Neuronal stem cell (in vitro differentiated cells): Measurements from ENCODE around the gene CEP131.
A peak's percentile ranks its signal among the peaks of the same experiment; 100 is the strongest.

Experiments used
- DNase-seq: peaks from one replicate; pipeline ENCODE4 v3.0.0-alpha.2; 2013; ENCODE audit warnings: low spot score
- H2AFZ ChIP-seq: one replicate; pipeline ENCODE4 v1.6.1; 2013; ENCODE audit warnings: mild to moderate bottlenecking, low read length, inconsistent platforms
- H2AK5ac ChIP-seq: 2 replicates; pipeline ENCODE4 v1.6.1; 2013; ENCODE audit warnings: low read depth, mild to moderate bottlenecking, inconsistent platforms, low read length, moderate library complexity, mixed read lengths
- H2BK120ac ChIP-seq: 2 replicates; pipeline ENCODE4 v1.6.1; 2013; ENCODE audit warnings: low read depth, mild to moderate bottlenecking, inconsistent platforms, low read length, moderate library complexity, mixed read lengths
- H2BK12ac ChIP-seq: one replicate; pipeline ENCODE4 v1.6.1; 2013; ENCODE audit warnings: low read length, inconsistent platforms
- H2BK15ac ChIP-seq: 2 replicates; pipeline ENCODE4 v1.6.1; 2013; ENCODE audit warnings: mild to moderate bottlenecking, low read length, inconsistent platforms, mixed read lengths
- H2BK5ac ChIP-seq: one replicate; pipeline ENCODE4 v1.6.1; 2013; ENCODE audit warnings: inconsistent platforms, mild to moderate bottlenecking, low read length, moderate library complexity
- H3K14ac ChIP-seq: one replicate; pipeline ENCODE4 v1.6.1; 2013; ENCODE audit warnings: low read length, inconsistent platforms
- H3K18ac ChIP-seq: 2 replicates; pipeline ENCODE4 v1.6.1; 2013; ENCODE audit warnings: low read length, inconsistent platforms
- H3K23ac ChIP-seq: 2 replicates; pipeline ENCODE4 v1.6.1; 2013; ENCODE audit warnings: low read depth, mild to moderate bottlenecking, mixed read lengths, low read length, inconsistent platforms; ENCODE audit not compliant: poor library complexity
- H3K27ac ChIP-seq: replicated peaks from 3 replicates; pipeline ENCODE4 v1.5.1; 2013; ENCODE audit warnings: low read length, inconsistent platforms
- H3K27me3 ChIP-seq, 3 experiments: 2 replicates each; pipeline ENCODE4 v1.6.1; 2013; ENCODE audit warnings: low read length in 3 of 3, mild to moderate bottlenecking in 2 of 3, inconsistent platforms in 1 of 3, low read depth in 1 of 3, mixed read lengths in 1 of 3, moderate library complexity in 1 of 3; ENCODE audit not compliant: control insufficient read depth in 3 of 3, insufficient read depth in 3 of 3
- H3K36me3 ChIP-seq, 2 donors: replicated peaks in 1 of 2; 2 replicates each; pipeline ENCODE4 v1.6.1; 2013; ENCODE audit warnings: low read length in 2 of 2; ENCODE audit not compliant: control insufficient read depth in 2 of 2, insufficient read depth in 2 of 2
- H3K4ac ChIP-seq: 2 replicates; pipeline ENCODE4 v1.6.1; 2013; ENCODE audit warnings: inconsistent platforms, mild to moderate bottlenecking, low read length, moderate library complexity
- H3K4me1 ChIP-seq, 2 donors: 1 replicate in 1 of 2; 2 replicates in 1 of 2; pipeline ENCODE4 v1.6.1; 2013; ENCODE audit warnings: low read length in 2 of 2, low read depth in 1 of 2; ENCODE audit not compliant: control insufficient read depth in 2 of 2, insufficient read depth in 1 of 2
- H3K4me2 ChIP-seq: one replicate; pipeline ENCODE4 v1.6.1; 2013; ENCODE audit warnings: mild to moderate bottlenecking, low read length, inconsistent platforms; ENCODE audit not compliant: insufficient read depth, poor library complexity, severe bottlenecking
- H3K4me3 ChIP-seq, 2 donors: 2 replicates each; pipeline ENCODE4 v1.5.1; 2013; ENCODE audit warnings: low read length in 2 of 2, mild to moderate bottlenecking in 2 of 2, inconsistent platforms in 1 of 2, moderate library complexity in 1 of 2
- H3K79me1 ChIP-seq: one replicate; pipeline ENCODE4 v1.6.1; 2013; ENCODE audit warnings: low read depth, mild to moderate bottlenecking, inconsistent platforms, low read length, moderate library complexity
- H3K9ac ChIP-seq: one replicate; pipeline ENCODE4 v1.6.1; 2013; ENCODE audit warnings: mild to moderate bottlenecking, low read depth, low read length, inconsistent platforms; ENCODE audit not compliant: poor library complexity
- H3K9me3 ChIP-seq, 2 donors: replicated peaks in 1 of 2; 2 replicates each; pipeline versions ENCODE3 to v1.6.1; 2013; ENCODE audit warnings: low read length in 2 of 2, mild to moderate bottlenecking in 2 of 2, inconsistent platforms in 1 of 2, low read depth in 1 of 2, mixed read lengths in 1 of 2, moderate library complexity in 1 of 2; ENCODE audit not compliant: control insufficient read depth in 2 of 2, insufficient read depth in 1 of 2
- H4K8ac ChIP-seq: one replicate; pipeline ENCODE4 v1.6.1; 2013; ENCODE audit warnings: low read depth, mild to moderate bottlenecking, inconsistent platforms, low read length, moderate library complexity
- H4K91ac ChIP-seq: one replicate; pipeline ENCODE4 v1.6.1; 2013; ENCODE audit warnings: low read length, low read depth, mild to moderate bottlenecking, inconsistent platforms; ENCODE audit not compliant: poor library complexity
- WGBS, 2 donors: extraction: QIAGEN DNeasy Blood & Tissue Kit; methylation state at CpG; one replicate each; pipeline ENCODE4 v1.1.7; 2013; ENCODE audit warnings: missing lambda C conversion rate in 2 of 2, mixed read lengths in 1 of 2; ENCODE audit not compliant: insufficient read length in 2 of 2, insufficient replicate concordance in 1 of 2; ENCODE audit errors: extremely low coverage in 2 of 2; 5-methylcytosine and 5-hydroxymethylcytosine counted together

The CEP131 gene

GRCh38 chr17:81202318-81202717, 20.4 kb downstream of the CEP131 start:
- H3K36me3 ChIP-seq, result peaks cover 31 to 74% of the 10 kb centered on the region in 2 donors
- no CpG with 5 or more reads among the region's 10 CpGs for whole genome bisulfite sequencing, 2 donors

GRCh38 chr17:81200695-81201580, 21.8 kb downstream of the CEP131 start:
- Histone ChIP-seq H3K79me1 (peaks cover 3% of the 10 kb centered on the region), H3K36me3 (peaks cover 32 to 80% of the 10 kb centered on the region in 2 donors), H3K4me2 (no peak overlapping the region), H2BK12ac (no peak overlapping the region), H3K14ac (peak overlapping the region; percentile 38), H3K9ac (peak overlapping the region; percentile 70), H2AK5ac (peak overlapping the region; percentile 87), H3K18ac (peak overlapping the region; percentile 33), H3K9me3 (no peaks in the 10 kb centered on the region), H3K27me3 (no peaks in the 10 kb centered on the region), H4K8ac (no peak overlapping the region), H2BK15ac (no peak overlapping the region), H4K91ac (no peak overlapping the region), H3K27ac (no peak overlapping the region), H2AFZ (no peak overlapping the region), H3K23ac (peak overlapping the region; percentile 43), H2BK120ac (no peak overlapping the region), H2BK5ac (peak overlapping the region; percentile 48), H3K4me3 (no peak overlapping the region), H3K4me1 (no peaks in the 10 kb centered on the region), H3K4ac (no peak overlapping the region)
- DNase-seq, result peak; percentile 21
- no CpG with 5 or more reads among the region's 27 CpGs for WGBS, 2 donors

More at GRCh38 chr17:81202318-81202717, 20.4 kb downstream of the CEP131 start:
- no peak overlapping the region for H2BK5ac ChIP-seq
- no peaks in the 10 kb centered on the region for H3K27me3 ChIP-seq
- peaks cover 3% of the 10 kb centered on the region for H3K79me1 ChIP-seq
- H3K4me1 ChIP-seq, result no peaks in the 10 kb centered on the region
- no peak overlapping the region for H3K27ac ChIP-seq
- peak overlapping the region in 1 of 2 donors; percentile 6 for H3K4me3 ChIP-seq
- no peak overlapping the region for H3K4me2 ChIP-seq
- no peak overlapping the region for H2BK12ac ChIP-seq
- H3K14ac ChIP-seq, result no peak overlapping the region
- H4K8ac ChIP-seq, result no peak overlapping the region
- no peak overlapping the region for H2AK5ac ChIP-seq
- no peak overlapping the region for H3K18ac ChIP-seq
- H3K9ac ChIP-seq, result no peak overlapping the region
- H3K23ac ChIP-seq, result no peak overlapping the region
- H4K91ac ChIP-seq, result no peak overlapping the region
- no peaks in the 10 kb centered on the region for H3K9me3 ChIP-seq
- no peak overlapping the region for H3K4ac ChIP-seq
- H2AFZ ChIP-seq, result no peak overlapping the region
- DNase-seq, result no peak
- no peak overlapping the region for H2BK120ac ChIP-seq
- no peak overlapping the region for H2BK15ac ChIP-seq

- no peak overlapping the region for H2AK5ac ChIP-seq
- no peak overlapping the region for H2BK12ac ChIP-seq
- no peak overlapping the region for H3K4me2 ChIP-seq
- H3K9ac ChIP-seq, result no peak overlapping the region
- no peak overlapping the region for H3K4me3 ChIP-seq
- H3K27ac ChIP-seq, result no peak overlapping the region
- peaks cover 38 to 87% of the 10 kb centered on the region in 2 donors for H3K36me3 ChIP-seq
- H4K91ac ChIP-seq, result no peak overlapping the region
- no peaks in the 10 kb centered on the region for H3K9me3 ChIP-seq
- peak overlapping the region; percentile 43 for H3K23ac ChIP-seq
- no peaks in the 10 kb centered on the region for H3K27me3 ChIP-seq
- no CpG with 5 or more reads among the region's 18 CpGs for whole genome bisulfite sequencing, 2 donors
- no peak overlapping the region for H2BK15ac ChIP-seq
- no peaks in the 10 kb centered on the region for H3K4me1 ChIP-seq
- no peak overlapping the region for H3K4ac ChIP-seq
- H4K8ac ChIP-seq, result peak overlapping the region; percentile 43
- no peak overlapping the region for H2BK120ac ChIP-seq
- H3K14ac ChIP-seq, result no peak overlapping the region
- H2AFZ ChIP-seq, result no peak overlapping the region
- H2BK5ac ChIP-seq, result peak overlapping the region; percentile 48
- peaks cover 3% of the 10 kb centered on the region for H3K79me1 ChIP-seq
- no peak overlapping the region for H3K18ac ChIP-seq
- DNase-seq, result no peak
Measured at GRCh38 chr17:81200201-81200600, 22.6 kb downstream of the CEP131 start.

DNA sequence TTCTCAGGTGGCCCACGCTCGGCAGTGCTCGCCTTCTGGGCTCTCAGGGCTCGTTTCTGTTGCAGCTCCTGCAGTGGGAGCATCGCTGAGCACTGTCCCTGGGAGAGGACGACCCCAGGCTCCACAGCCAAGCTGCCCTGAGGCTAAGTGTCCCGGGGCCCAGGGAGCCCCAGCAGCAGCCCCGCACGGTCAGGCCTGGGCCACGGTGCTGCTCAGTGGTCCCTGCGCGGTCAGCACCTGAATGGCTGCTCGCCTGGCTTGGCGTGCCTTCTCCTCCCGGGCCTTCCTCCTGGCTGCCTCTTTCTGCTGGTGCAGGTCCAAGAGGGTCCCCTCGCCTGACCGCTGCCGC, 23.3 kb downstream of the CEP131 start:
- Histone ChIP-seq H2BK5ac (peak overlapping the region; percentile 24), H3K4me1 (no peaks in the 10 kb centered on the region), H3K36me3 (peaks cover 41 to 89% of the 10 kb centered on the region in 2 donors), H2AK5ac (no peak overlapping the region), H3K4ac (no peak overlapping the region), H3K4me3 (no peak overlapping the region), H3K27me3 (no peaks in the 10 kb centered on the region), H4K91ac (peak overlapping the region; percentile 53), H3K23ac (no peak overlapping the region), H3K18ac (no peak overlapping the region), H3K79me1 (peaks cover 5% of the 10 kb centered on the region), H4K8ac (no peak overlapping the region), H2BK15ac (no peak overlapping the region), H3K9me3 (no peaks in the 10 kb centered on the region), H2BK120ac (no peak overlapping the region), H2BK12ac (no peak overlapping the region), H3K27ac (no peak overlapping the region), H3K14ac (no peak overlapping the region), H2AFZ (no peak overlapping the region), H3K9ac (no peak overlapping the region), H3K4me2 (no peak overlapping the region)
- DNase-seq, result no peak
- WGBS, 2 donors, result no CpG with 5 or more reads among the region's 18 CpGs
